H1 (cell line): Measurements from ENCODE around the gene RPL41. TPM values are rescaled to one million over a fixed set of nuclear protein-coding genes. Genes with fewer than 3 reads are reported as not detected.

Experiments used
- BCL11A ChIP-seq, 2 experiments: IDR thresholded peaks; one replicate each; pipeline ENCODE4 v1.6.1; 2011; ENCODE audit warnings: low read depth in 2 of 2, low read length in 2 of 2, mild to moderate bottlenecking in 2 of 2
- CBX8 ChIP-seq: fragments of 300-800, 300-1000 bp; sonication (generic); IDR thresholded peaks from 2 replicates; pipeline ENCODE4 v1.7.1; 2016; ENCODE audit warnings: low read depth, low read length, borderline replicate concordance
- CEBPB ChIP-seq: IDR thresholded peaks from 2 replicates; pipeline ENCODE4 v1.6.1; 2012; ENCODE audit warnings: low read depth, low read length
- EGR1 ChIP-seq: IDR thresholded peaks from 2 replicates; pipeline ENCODE4 v1.6.1; 2011; ENCODE audit warnings: low read depth, low read length, borderline replicate concordance
- HDAC2 ChIP-seq, 2 experiments: fragments of 300-600 bp in 1 of 2; sonication (generic) in 1 of 2; IDR thresholded peaks; 2 replicates each; pipeline ENCODE4 v1.6.1; 2011 to 2012; ENCODE audit warnings: low read depth in 2 of 2, low read length in 2 of 2, mild to moderate bottlenecking in 2 of 2, moderate library complexity in 2 of 2, borderline replicate concordance in 1 of 2, inconsistent platforms in 1 of 2
- HDAC6 ChIP-seq: IDR thresholded peaks from one replicate; pipeline ENCODE4 v1.7.1; 2012; ENCODE audit warnings: low read depth, mild to moderate bottlenecking, inconsistent platforms, low read length, moderate library complexity
- JUN ChIP-seq: IDR thresholded peaks from 2 replicates; pipeline ENCODE4 v1.6.1; 2011; ENCODE audit warnings: low read depth, mild to moderate bottlenecking, improper control_type of control experiment, low read length
- JUND ChIP-seq: IDR thresholded peaks from 2 replicates; pipeline ENCODE4 v1.6.1; 2011; ENCODE audit warnings: mild to moderate bottlenecking, improper control_type of control experiment, low read length
- KDM4A ChIP-seq: IDR thresholded peaks from one replicate; pipeline ENCODE4 v1.7.1; 2012; ENCODE audit warnings: low read depth, mild to moderate bottlenecking, moderate library complexity, low read length, inconsistent platforms; ENCODE audit not compliant: severe bottlenecking
- PHF8 ChIP-seq: fragments of 200-600 bp; sonication (generic); conservative IDR thresholded peaks from 2 replicates; pipeline ENCODE4 v1.7.1; 2012; ENCODE audit warnings: low read depth, mild to moderate bottlenecking, inconsistent platforms, low read length, moderate library complexity
- POLR2A ChIP-seq, 2 experiments: IDR thresholded peaks; 1 replicate in 1 of 2; 2 replicates in 1 of 2; pipeline ENCODE4 v1.6.1; 2011; ENCODE audit warnings: low read depth in 2 of 2, low read length in 2 of 2, mild to moderate bottlenecking in 2 of 2; ENCODE audit errors: control extremely low read depth in 1 of 2
- POLR2AphosphoS5 ChIP-seq: IDR thresholded peaks from 2 replicates; pipeline ENCODE4 v1.6.1; 2011; ENCODE audit warnings: low read depth, low read length
- RAD21 ChIP-seq, 2 experiments: IDR thresholded peaks in 1 of 2; conservative IDR thresholded peaks in 1 of 2; 2 replicates each; pipeline ENCODE4 v1.6.1; 2011; ENCODE audit warnings: low read depth in 2 of 2, low read length in 2 of 2, improper control_type of control experiment in 1 of 2, inconsistent platforms in 1 of 2, mild to moderate bottlenecking in 1 of 2, moderate library complexity in 1 of 2
- RXRA ChIP-seq: IDR thresholded peaks from 2 replicates; pipeline ENCODE4 v1.6.1; 2011; ENCODE audit warnings: low read depth, mild to moderate bottlenecking, low read length, moderate library complexity; ENCODE audit not compliant: insufficient read depth
- SIRT6 ChIP-seq: IDR thresholded peaks from one replicate; pipeline ENCODE4 v1.7.1; 2012; ENCODE audit warnings: low read length, inconsistent platforms
- SP1 ChIP-seq: IDR thresholded peaks from 2 replicates; pipeline ENCODE4 v1.6.1; 2011; ENCODE audit warnings: low read depth, low read length
- SP2 ChIP-seq: IDR thresholded peaks from 2 replicates; pipeline ENCODE4 v1.6.1; 2012; ENCODE audit warnings: mild to moderate bottlenecking, low read length, inconsistent platforms
- SUZ12 ChIP-seq: fragments of 200-600 bp; sonication (generic); IDR thresholded peaks from 2 replicates; pipeline ENCODE4 v1.6.1; 2012; ENCODE audit warnings: mild to moderate bottlenecking, inconsistent platforms, low read length, moderate library complexity, mixed read lengths
- TBP ChIP-seq: IDR thresholded peaks from 2 replicates; pipeline ENCODE4 v1.6.1; 2011; ENCODE audit warnings: low read depth, low read length, improper control_type of control experiment
- TEAD4 ChIP-seq: IDR thresholded peaks from 2 replicates; pipeline ENCODE4 v1.6.1; 2012; ENCODE audit warnings: low read depth, low read length, inconsistent platforms, mixed read lengths
- YY1 ChIP-seq: IDR thresholded peaks from 2 replicates; pipeline ENCODE4 v1.6.1; 2011; ENCODE audit warnings: low read depth, mild to moderate bottlenecking, low read length
- ZNF274 ChIP-seq: IDR thresholded peaks from 2 replicates; pipeline ENCODE4 v1.7.0; 2012; ENCODE audit warnings: low read length, borderline replicate concordance; ENCODE audit errors: extremely low read depth
- polyA plus RNA-seq, 7 experiments: library from polyadenylated mRNA; depleted of rRNA in 3 of 7; stranded (reverse) in 5 of 7; unstranded in 2 of 7; fragments of >200 nt in 5 of 7; fragments of 200-250 nt in 2 of 7; gene quantifications; 1 replicate in 5 of 7; 2 replicates in 1 of 7; 4 replicates in 1 of 7; pipeline versions ENCODE4 v1.2.1 to v1.2.3, GENCODE V29; 2011 to 2013; ENCODE audit warnings: missing spikeins in 2 of 7, mixed read lengths in 2 of 7
- total RNA-seq: library from RNA; stranded (reverse); fragmentation: NEBNext Ultra II Directional; extraction: Animal tissue kit (Norgen Biotek cat#: 25700); gene quantifications from 2 replicates; pipeline ENCODE4 v1.2.1, GENCODE V29; 2021
- TF ChIP-seq, protein P1 (sequence below): IDR thresholded peaks from 2 replicates; pipeline ENCODE4 v1.6.1; 2012; ENCODE audit warnings: inconsistent platforms
- TF ChIP-seq, protein P2 (sequence below): IDR thresholded peaks from 2 replicates; pipeline ENCODE4 v1.6.1; 2012; ENCODE audit warnings: inconsistent platforms

RPL41 gene
- total and polyA plus RNA-seq, 2 of the 8 experiments (the other 6 are each of a cell fraction or from before 2014, with no cell fraction given): 4,440 to 16,488 TPM

DNA sequence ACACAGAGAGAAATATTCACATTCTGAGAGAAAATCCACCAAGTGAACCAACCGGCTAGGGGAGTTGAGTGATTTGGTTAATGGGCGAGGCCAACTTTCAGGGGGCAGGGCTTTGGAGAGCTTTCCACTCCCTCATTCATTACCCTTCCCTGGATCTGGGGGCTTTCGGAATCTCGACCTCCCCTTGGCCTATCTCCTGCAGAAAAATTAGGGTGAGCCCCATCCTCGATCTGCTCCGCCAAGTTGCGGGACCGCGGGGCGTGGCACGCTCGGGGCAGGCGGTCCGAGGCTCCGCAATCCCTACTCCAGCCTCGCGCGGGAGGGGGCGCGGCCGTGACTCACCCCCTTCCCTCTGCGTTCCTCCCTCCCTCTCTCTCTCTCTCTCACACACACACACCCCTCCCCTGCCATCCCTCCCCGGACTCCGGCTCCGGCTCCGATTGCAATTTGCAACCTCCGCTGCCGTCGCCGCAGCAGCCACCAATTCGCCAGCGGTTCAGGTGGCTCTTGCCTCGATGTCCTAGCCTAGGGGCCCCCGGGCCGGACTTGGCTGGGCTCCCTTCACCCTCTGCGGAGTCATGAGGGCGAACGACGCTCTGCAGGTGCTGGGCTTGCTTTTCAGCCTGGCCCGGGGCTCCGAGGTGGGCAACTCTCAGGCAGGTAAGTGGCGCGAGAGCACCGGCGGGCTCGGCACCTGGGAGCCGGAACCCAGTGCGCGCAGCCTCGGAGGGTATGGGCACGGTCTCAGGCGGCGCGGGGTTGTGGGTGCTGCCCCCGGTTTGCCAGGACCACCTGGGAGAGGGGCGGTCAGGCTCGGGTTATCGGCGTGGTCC is 36.5 kb upstream of the RPL41 start, which contains the start of gene ERBB3 (continued):
- peak; percentile 36 for TF ChIP-seq PHF8
- TF ChIP-seq, protein P1, sequence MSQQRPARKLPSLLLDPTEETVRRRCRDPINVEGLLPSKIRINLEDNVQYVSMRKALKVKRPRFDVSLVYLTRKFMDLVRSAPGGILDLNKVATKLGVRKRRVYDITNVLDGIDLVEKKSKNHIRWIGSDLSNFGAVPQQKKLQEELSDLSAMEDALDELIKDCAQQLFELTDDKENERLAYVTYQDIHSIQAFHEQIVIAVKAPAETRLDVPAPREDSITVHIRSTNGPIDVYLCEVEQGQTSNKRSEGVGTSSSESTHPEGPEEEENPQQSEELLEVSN: peak; percentile 45; the same call in 1 of the 2 replicates
- no peak for TF ChIP-seq SUZ12
- peak; percentile 61; the same call in 1 of the 2 replicates for TF ChIP-seq SP1
- TF ChIP-seq CBX8: no peak
- TF ChIP-seq POLR2A (IDR thresholded peaks at IDR 0.05; ENCODE audit: control extremely low read depth in 1 of 2, low read depth in 2 of 2, low read length in 2 of 2): peak in 1 of 2 experiments; percentile 47; a peak in 1 of 3 replicates
- no peak for TF ChIP-seq RXRA
- no peak for TF ChIP-seq HDAC6
- TF ChIP-seq JUND: peak; percentile 86; the same call in 1 of the 2 replicates
- no peak for TF ChIP-seq BCL11A (IDR thresholded peaks at IDR 0.05; ENCODE audit: low read depth in 2 of 2, low read length in 2 of 2)
- TF ChIP-seq SP2: no peak
- TF ChIP-seq, protein P2, sequence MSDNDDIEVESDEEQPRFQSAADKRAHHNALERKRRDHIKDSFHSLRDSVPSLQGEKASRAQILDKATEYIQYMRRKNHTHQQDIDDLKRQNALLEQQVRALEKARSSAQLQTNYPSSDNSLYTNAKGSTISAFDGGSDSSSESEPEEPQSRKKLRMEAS: peak; percentile 54; the same call in 1 of the 2 replicates
- 0 out of 2 replicates have a peak, but pooled peaks have one; percentile 34 for TF ChIP-seq EGR1
- TF ChIP-seq ZNF274: no peak
- TF ChIP-seq CEBPB: no peak
- TF ChIP-seq YY1: no peak
- TF ChIP-seq RAD21 (IDR thresholded peaks at IDR 0.05 in 1 of 2, conservative IDR thresholded peaks at IDR 0.05 in 1 of 2; ENCODE audit: low read depth in 2 of 2, low read length in 2 of 2): no peak
- TF ChIP-seq TEAD4: no peak; the same call in 1 of the 2 replicates
- TF ChIP-seq SIRT6: no peak
- TF ChIP-seq TBP: no peak; the same call in 1 of the 2 replicates
- TF ChIP-seq POLR2AphosphoS5: peak; percentile 46; the same call in 1 of the 2 replicates
- TF ChIP-seq HDAC2 (IDR thresholded peaks at IDR 0.05; ENCODE audit: borderline replicate concordance in 1 of 2, low read depth in 2 of 2, low read length in 2 of 2): peak in 1 of 2 experiments; percentile 32; a peak in 1 of 4 replicates
- peak; percentile 86 for TF ChIP-seq KDM4A
- no peak for TF ChIP-seq JUN
